IMR-90 (cell line): ENCODE data around the gene SIPA1. TPM values are rescaled to one million over a fixed set of nuclear protein-coding genes. Genes with fewer than 3 reads are reported as not detected.

ENCODE experiments used
- ATAC-seq: fragments of 200-7000 bp; cut with Tn5 transposase; 2 replicates; pipeline ENCODE4 v1.9.1; 2020; ENCODE audit warnings: low read depth, mild to moderate bottlenecking, moderate library complexity
- BruUV-seq: library from RNA; stranded (reverse); fragments of 400-500 nt; replicated peaks from 2 replicates; lab custom pipeline; 2021; lab: Mats Ljungman, UMichigan
- CTCF ChIA-PET: fragments of 300-600 bp; formaldehyde crosslinking; extraction: SDS; loops from one replicate; lab custom pipeline; 2021; ENCODE audit warnings: antibody characterized with exemption; lab: Yijun Ruan, JAX
- POLR2A ChIA-PET: fragments of 300-600 bp; sonication (Branson Sonifier 250); formaldehyde crosslinking; loops from one replicate; lab custom pipeline; 2022; ENCODE audit warnings: antibody characterized with exemption; ENCODE audit not compliant: unreplicated experiment; lab: Charles Lee
- DNase-seq: peaks from one replicate; pipeline ENCODE4 v3.0.0; 2013
- H2AFZ ChIP-seq: replicated peaks from 2 replicates; pipeline ENCODE3; 2013; ENCODE audit warnings: low read length, mild to moderate bottlenecking; ENCODE audit not compliant: poor library complexity
- H2AK5ac ChIP-seq: 2 replicates; pipeline ENCODE4 v1.6.1; 2013; ENCODE audit warnings: low read depth, low read length, inconsistent platforms
- H2AK9ac ChIP-seq: replicated peaks from 2 replicates; pipeline ENCODE3; 2013; ENCODE audit warnings: mild to moderate bottlenecking, low read depth, low read length, moderate library complexity; ENCODE audit not compliant: poor library complexity
- H2BK120ac ChIP-seq: 2 replicates; pipeline ENCODE4 v1.6.1; 2013; ENCODE audit warnings: low read depth, low read length, inconsistent platforms
- H2BK15ac ChIP-seq: 3 replicates; pipeline ENCODE4 v1.6.1; 2013; ENCODE audit warnings: low read depth, low read length, inconsistent platforms
- H2BK20ac ChIP-seq: 2 replicates; pipeline ENCODE4 v1.6.1; 2013; ENCODE audit warnings: low read depth, mild to moderate bottlenecking, inconsistent platforms, low read length, moderate library complexity
- H2BK5ac ChIP-seq: 2 replicates; pipeline ENCODE4 v1.6.1; 2013; ENCODE audit warnings: mild to moderate bottlenecking, low read depth, low read length, inconsistent platforms; ENCODE audit not compliant: poor library complexity, severe bottlenecking
- H3K14ac ChIP-seq: replicated peaks from 2 replicates; pipeline ENCODE4 v1.6.1; 2013; ENCODE audit warnings: low read depth, low read length, inconsistent platforms
- H3K18ac ChIP-seq: 2 replicates; pipeline ENCODE4 v1.6.1; 2013; ENCODE audit warnings: low read depth, low read length, control low read depth
- H3K23ac ChIP-seq: 2 replicates; pipeline ENCODE4 v1.6.1; 2013; ENCODE audit warnings: low read depth, low read length, inconsistent platforms
- H3K27ac ChIP-seq: 2 replicates; pipeline ENCODE4 v1.5.1; 2013; ENCODE audit warnings: mild to moderate bottlenecking, control low read depth, low read length; ENCODE audit not compliant: insufficient read depth
- H3K27me3 ChIP-seq: 2 replicates; pipeline ENCODE4 v1.6.1; 2013; ENCODE audit warnings: low read length; ENCODE audit not compliant: control insufficient read depth, insufficient read depth
- H3K36me3 ChIP-seq: 2 replicates; pipeline ENCODE4 v1.6.1; 2013; ENCODE audit warnings: low read length, mixed read lengths; ENCODE audit not compliant: control insufficient read depth, insufficient read depth
- H3K4ac ChIP-seq: 2 replicates; pipeline ENCODE4 v1.6.1; 2013; ENCODE audit warnings: low read depth, low read length, inconsistent platforms
- H3K4me1 ChIP-seq: 2 replicates; pipeline ENCODE4 v1.6.1; 2013; ENCODE audit warnings: low read length, mixed read lengths; ENCODE audit not compliant: control insufficient read depth, insufficient read depth
- H3K4me2 ChIP-seq: 2 replicates; pipeline ENCODE4 v1.6.1; 2013; ENCODE audit warnings: low read depth, mild to moderate bottlenecking, control low read depth, low read length, moderate library complexity
- H3K4me3 ChIP-seq: 2 replicates; pipeline ENCODE4 v1.5.1; 2013; ENCODE audit warnings: low read depth, mild to moderate bottlenecking, control low read depth, low read length, moderate library complexity; ENCODE audit not compliant: insufficient read depth
- H3K56ac ChIP-seq: 2 replicates; pipeline ENCODE4 v1.6.1; 2013; ENCODE audit warnings: low read length, inconsistent platforms; ENCODE audit not compliant: insufficient read depth; ENCODE audit errors: extremely low read depth
- H3K79me1 ChIP-seq, 2 experiments: 2 replicates each; pipeline ENCODE4 v1.6.1; 2013; ENCODE audit warnings: low read length in 2 of 2, inconsistent platforms in 1 of 2, low read depth in 1 of 2
- H3K9ac ChIP-seq: 2 replicates; pipeline ENCODE4 v1.6.1; 2013; ENCODE audit warnings: low read depth, low read length, control low read depth
- H3K9me1 ChIP-seq: 2 replicates; pipeline ENCODE4 v1.6.1; 2013; ENCODE audit warnings: low read length, inconsistent platforms; ENCODE audit not compliant: insufficient read depth
- H3K9me3 ChIP-seq: 2 replicates; pipeline ENCODE4 v1.6.1; 2013; ENCODE audit warnings: low read length; ENCODE audit not compliant: control insufficient read depth, insufficient read depth
- H4K20me1 ChIP-seq: 2 replicates; pipeline ENCODE4 v1.6.1; 2013; ENCODE audit warnings: low read length, inconsistent platforms; ENCODE audit not compliant: insufficient read depth
- H4K5ac ChIP-seq: 2 replicates; pipeline ENCODE4 v1.6.1; 2013; ENCODE audit warnings: mild to moderate bottlenecking, low read depth, low read length, control low read depth
- H4K8ac ChIP-seq, 2 experiments: 2 replicates each; pipeline ENCODE4 v1.6.1; 2013; ENCODE audit warnings: low read depth in 2 of 2, low read length in 2 of 2, control low read depth in 1 of 2, inconsistent platforms in 1 of 2
- H4K91ac ChIP-seq: 2 replicates; pipeline ENCODE4 v1.6.1; 2013; ENCODE audit warnings: low read depth, low read length, inconsistent platforms; ENCODE audit not compliant: insufficient read depth
- BHLHE40 ChIP-seq: fragments of 150-350 bp; IDR thresholded peaks from 2 replicates; pipeline ENCODE4 v1.6.1; 2016; ENCODE audit warnings: mild to moderate bottlenecking, low read depth, low read length
- CEBPB ChIP-seq: IDR thresholded peaks from 2 replicates; pipeline ENCODE4 v1.6.1; 2012; ENCODE audit warnings: low read depth, low read length, improper control_type of control experiment
- CHD1 ChIP-seq: IDR thresholded peaks from 2 replicates; pipeline ENCODE4 v1.6.1; 2012; ENCODE audit warnings: low read depth, low read length, improper control_type of control experiment
- FOS ChIP-seq: fragments of 150-350 bp; IDR thresholded peaks from 2 replicates; pipeline ENCODE4 v1.6.1; 2016; ENCODE audit warnings: low read depth, low read length
- MAFK ChIP-seq: IDR thresholded peaks from 2 replicates; pipeline ENCODE4 v1.6.1; 2012; ENCODE audit warnings: low read depth, low read length, improper control_type of control experiment
- MAZ ChIP-seq: IDR thresholded peaks from 2 replicates; pipeline ENCODE4 v1.6.1; 2012; ENCODE audit warnings: low read depth, mild to moderate bottlenecking, low read length, improper control_type of control experiment, moderate library complexity, borderline replicate concordance
- MXI1 ChIP-seq: IDR thresholded peaks from 2 replicates; pipeline ENCODE4 v1.6.1; 2012; ENCODE audit warnings: low read depth, mild to moderate bottlenecking, low read length, moderate library complexity, borderline replicate concordance
- NFE2L2 ChIP-seq: fragments of 150-350 bp; IDR thresholded peaks from 2 replicates; pipeline ENCODE4 v1.6.1; 2016; ENCODE audit warnings: low read depth, mild to moderate bottlenecking, low read length
- POLR2A ChIP-seq: IDR thresholded peaks from 2 replicates; pipeline ENCODE4 v1.6.1; 2012; ENCODE audit warnings: mild to moderate bottlenecking, low read depth, low read length
- RAD21 ChIP-seq: IDR thresholded peaks from 2 replicates; pipeline ENCODE4 v1.6.1; 2012; ENCODE audit warnings: low read length, improper control_type of control experiment
- RFX5 ChIP-seq: IDR thresholded peaks from 2 replicates; pipeline ENCODE4 v1.8.0; 2012; ENCODE audit warnings: low read depth, mild to moderate bottlenecking, low read length, moderate library complexity
- SMC3 ChIP-seq: fragments of 150-350 bp; IDR thresholded peaks from 2 replicates; pipeline ENCODE4 v1.6.1; 2016; ENCODE audit warnings: low read depth, mild to moderate bottlenecking, antibody characterized with exemption, low read length, moderate library complexity
- WGBS, 2 experiments: methylation state at CpG; one replicate each; pipeline versions ENCODE4 v1.1.5 to v1.1.7; 2013; ENCODE audit warnings: missing lambda C conversion rate in 2 of 2; ENCODE audit not compliant: insufficient read length in 1 of 2; ENCODE audit errors: extremely low coverage in 2 of 2; 5-methylcytosine and 5-hydroxymethylcytosine counted together
- dilution Hi-C: fragments of 300-500 bp; cut with HindIII; formaldehyde crosslinking; loops from one replicate; pipeline ENCODE4 v1.14.3; 2018; ENCODE audit warnings: low sequenced_read_pairs; ENCODE audit not compliant: unreplicated experiment
- in situ Hi-C: fragments of 300-500 bp; cut with MboI; formaldehyde crosslinking; loops from 3 replicates; pipeline ENCODE4 v1.14.3; 2019; ENCODE audit warnings: low sequenced_read_pairs, inconsistent platforms, mixed read lengths
- intact Hi-C: fragments of 100-400 bp; cut with micrococcal nuclease; formaldehyde crosslinking; loops from 2 replicates; pipeline ENCODE4 v1.10.0; 2022
- polyA plus RNA-seq, 3 experiments: library from polyadenylated mRNA; depleted of rRNA; stranded (reverse); fragments of >200 nt; gene quantifications; 2 replicates each; pipeline ENCODE4 v1.2.3, GENCODE V29; 2012; ENCODE audit warnings: low replicate concordance in 1 of 3
- total RNA-seq: library from RNA; depleted of rRNA; stranded (reverse); fragments of >200 nt; gene quantifications from 2 replicates; pipeline ENCODE4 v1.2.3, GENCODE V29; 2012
- TF ChIP-seq, protein P1 (sequence below): conservative IDR thresholded peaks from 2 replicates; pipeline ENCODE4 v1.5.1; 2012; ENCODE audit warnings: mild to moderate bottlenecking, low read depth, low read length, improper control_type of control experiment
- TF ChIP-seq, protein P2 (sequence below): fragments of 150-350 bp; IDR thresholded peaks from 2 replicates; pipeline ENCODE4 v1.6.1; 2017; ENCODE audit warnings: mild to moderate bottlenecking, antibody characterized with exemption, low read length, low read depth
- TF ChIP-seq, protein P3 (sequence below): fragments of 150-350 bp; IDR thresholded peaks from 2 replicates; pipeline ENCODE4 v1.6.1; 2016; ENCODE audit warnings: low read depth, mild to moderate bottlenecking, low read length, moderate library complexity, borderline replicate concordance

The SIPA1 gene
- total and polyA plus RNA-seq, 2 of the 4 experiments (the other 2 are of a cell fraction), result 10.6 to 39.7 TPM

DNA sequence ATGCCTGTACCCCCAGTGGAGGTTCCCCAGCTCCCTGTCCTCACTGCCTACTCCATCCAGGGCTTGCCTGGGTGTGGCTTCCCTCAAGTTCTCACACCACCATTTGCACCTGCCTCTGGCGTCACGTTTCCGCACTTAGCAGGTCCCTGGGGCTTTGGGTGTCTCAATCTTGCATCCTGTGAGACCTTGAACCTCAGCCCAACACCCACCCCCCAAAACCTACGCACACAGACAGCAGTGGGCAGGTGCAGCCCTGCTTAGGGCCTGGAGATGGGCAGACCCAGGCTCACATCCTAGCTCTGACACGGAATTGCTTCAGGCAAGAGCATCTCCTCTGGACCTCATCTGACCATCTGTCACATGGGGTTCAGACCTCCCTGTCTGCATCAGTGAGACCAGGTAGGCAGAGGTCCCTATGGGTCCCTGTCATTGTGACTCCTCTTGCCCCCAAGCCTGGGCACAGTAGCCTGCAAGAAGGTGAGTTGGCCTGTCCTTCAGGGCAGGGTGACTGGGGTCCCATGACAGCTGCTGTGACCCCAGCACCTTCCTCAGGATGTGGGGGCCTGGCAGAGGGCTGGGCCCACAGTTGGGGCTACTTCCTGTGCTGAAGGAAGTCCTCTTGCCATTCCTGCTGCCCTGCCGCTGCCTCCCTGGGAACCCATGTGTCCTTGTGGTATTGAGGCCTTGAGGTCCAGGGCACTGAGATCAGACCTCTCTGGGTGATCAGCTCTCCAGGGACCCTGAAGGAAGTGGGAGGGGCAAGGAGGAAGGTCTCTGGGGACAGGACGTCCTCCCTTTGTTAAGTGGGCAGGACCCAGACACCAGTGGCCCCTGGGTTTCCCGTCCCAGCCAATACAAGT is 2.0 kb downstream of the SIPA1 start:
- Histone ChIP-seq H3K14ac (no peak overlapping the region), H3K27me3 (no peaks in the 10 kb centered on the region), H3K18ac (no peak overlapping the region), H3K4me3 (no peak overlapping the region), H2AK9ac (peak overlapping the region; percentile 19), H2BK120ac (no peak overlapping the region), H2BK5ac (no peak overlapping the region), H4K5ac (no peak overlapping the region), H4K20me1 (peaks cover 26% of the 10 kb centered on the region; the same call in 1 of the 2 replicates), H3K9ac (no peak overlapping the region), H4K91ac (no peak overlapping the region), H3K9me1 (peaks cover 10% of the 10 kb centered on the region), H3K4me1 (peaks cover 11% of the 10 kb centered on the region), H3K23ac (no peak overlapping the region), H2BK20ac (no peak overlapping the region), H2AK5ac (0 out of 2 replicates have a peak overlapping the region, but pooled peaks have one; percentile 8), H3K56ac (no peak overlapping the region), H3K27ac (no peak overlapping the region), H2BK15ac (no peak overlapping the region), H3K4me2 (no peak overlapping the region), H3K4ac (peak overlapping the region; percentile 26; the same call in 1 of the 2 replicates), H4K8ac (no peak overlapping the region), H3K79me1 (peaks cover 16 to 51% of the 10 kb centered on the region in 2 experiments), H2AFZ (peak overlapping the region; percentile 65), H3K36me3 (peaks cover 27% of the 10 kb centered on the region), H3K9me3 (no peaks in the 10 kb centered on the region)
- in situ Hi-C loops, result no loop called here
- 100% methylated on average over 5 of the region's 8 CpGs; no CpG with 5 or more reads in 1 of the 2 experiments for WGBS, 2 experiments
- ATAC-seq (no peak), DNase-seq (no peak)
- intact Hi-C loops, result no loop called here
- ChIA-PET CTCF (no interaction called here), POLR2A (no interaction called here)
- no TSS peak for BruUV-seq
- dilution Hi-C loops, result no loop called here
- TF ChIP-seq POLR2A (no peak), BHLHE40 (no peak), NFE2L2 (no peak), MXI1 (no peak), MAZ (no peak), RFX5 (no peak), MAFK (no peak), FOS (no peak), RAD21 (no peak), SMC3 (no peak), CHD1 (no peak), CEBPB (no peak)
- TF ChIP-seq, protein P1, sequence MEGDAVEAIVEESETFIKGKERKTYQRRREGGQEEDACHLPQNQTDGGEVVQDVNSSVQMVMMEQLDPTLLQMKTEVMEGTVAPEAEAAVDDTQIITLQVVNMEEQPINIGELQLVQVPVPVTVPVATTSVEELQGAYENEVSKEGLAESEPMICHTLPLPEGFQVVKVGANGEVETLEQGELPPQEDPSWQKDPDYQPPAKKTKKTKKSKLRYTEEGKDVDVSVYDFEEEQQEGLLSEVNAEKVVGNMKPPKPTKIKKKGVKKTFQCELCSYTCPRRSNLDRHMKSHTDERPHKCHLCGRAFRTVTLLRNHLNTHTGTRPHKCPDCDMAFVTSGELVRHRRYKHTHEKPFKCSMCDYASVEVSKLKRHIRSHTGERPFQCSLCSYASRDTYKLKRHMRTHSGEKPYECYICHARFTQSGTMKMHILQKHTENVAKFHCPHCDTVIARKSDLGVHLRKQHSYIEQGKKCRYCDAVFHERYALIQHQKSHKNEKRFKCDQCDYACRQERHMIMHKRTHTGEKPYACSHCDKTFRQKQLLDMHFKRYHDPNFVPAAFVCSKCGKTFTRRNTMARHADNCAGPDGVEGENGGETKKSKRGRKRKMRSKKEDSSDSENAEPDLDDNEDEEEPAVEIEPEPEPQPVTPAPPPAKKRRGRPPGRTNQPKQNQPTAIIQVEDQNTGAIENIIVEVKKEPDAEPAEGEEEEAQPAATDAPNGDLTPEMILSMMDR, result no peak
- TF ChIP-seq, protein P2, sequence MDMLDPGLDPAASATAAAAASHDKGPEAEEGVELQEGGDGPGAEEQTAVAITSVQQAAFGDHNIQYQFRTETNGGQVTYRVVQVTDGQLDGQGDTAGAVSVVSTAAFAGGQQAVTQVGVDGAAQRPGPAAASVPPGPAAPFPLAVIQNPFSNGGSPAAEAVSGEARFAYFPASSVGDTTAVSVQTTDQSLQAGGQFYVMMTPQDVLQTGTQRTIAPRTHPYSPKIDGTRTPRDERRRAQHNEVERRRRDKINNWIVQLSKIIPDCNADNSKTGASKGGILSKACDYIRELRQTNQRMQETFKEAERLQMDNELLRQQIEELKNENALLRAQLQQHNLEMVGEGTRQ, result no peak
- TF ChIP-seq, protein P3, sequence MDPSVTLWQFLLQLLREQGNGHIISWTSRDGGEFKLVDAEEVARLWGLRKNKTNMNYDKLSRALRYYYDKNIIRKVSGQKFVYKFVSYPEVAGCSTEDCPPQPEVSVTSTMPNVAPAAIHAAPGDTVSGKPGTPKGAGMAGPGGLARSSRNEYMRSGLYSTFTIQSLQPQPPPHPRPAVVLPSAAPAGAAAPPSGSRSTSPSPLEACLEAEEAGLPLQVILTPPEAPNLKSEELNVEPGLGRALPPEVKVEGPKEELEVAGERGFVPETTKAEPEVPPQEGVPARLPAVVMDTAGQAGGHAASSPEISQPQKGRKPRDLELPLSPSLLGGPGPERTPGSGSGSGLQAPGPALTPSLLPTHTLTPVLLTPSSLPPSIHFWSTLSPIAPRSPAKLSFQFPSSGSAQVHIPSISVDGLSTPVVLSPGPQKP, result no peak
